Neural crest cell (in vitro differentiated cells): ENCODE measurements around the gene WSCD2. TPM values are rescaled to one million over a fixed set of nuclear protein-coding genes. Genes with fewer than 3 reads are reported as not detected.

Experiments used
- DNase-seq: peaks from one replicate; pipeline ENCODE4 v3.0.0; 2021; ENCODE audit warnings: low read depth, mixed read lengths, low spot score
- H3K27ac Mint-ChIP-seq: one replicate; pipeline ENCODE4 v1.8.0; 2021; ENCODE audit warnings: mild to moderate bottlenecking, mixed read lengths; ENCODE audit not compliant: unreplicated experiment
- H3K27me3 Mint-ChIP-seq: 2 replicates; pipeline ENCODE4 v1.8.0; 2021; ENCODE audit warnings: low read depth, mild to moderate bottlenecking, mixed read lengths
- H3K36me3 Mint-ChIP-seq: 2 replicates; pipeline ENCODE4 v1.8.0; 2021; ENCODE audit warnings: low read depth, mild to moderate bottlenecking, mixed read lengths
- H3K4me1 Mint-ChIP-seq: 2 replicates; pipeline ENCODE4 v1.8.0; 2021; ENCODE audit warnings: mixed read lengths
- H3K4me3 Mint-ChIP-seq: one replicate; pipeline ENCODE4 v1.8.0; 2021; ENCODE audit warnings: mild to moderate bottlenecking, mixed read lengths
- H3K9me3 Mint-ChIP-seq: 2 replicates; pipeline ENCODE4 v1.8.0; 2021; ENCODE audit warnings: mixed read lengths
- total RNA-seq: library from RNA; stranded (reverse); gene quantifications from 2 replicates; pipeline ENCODE4 v1.2.1, GENCODE V29; 2021
- TF ChIP-seq, protein P1 (sequence below): fragments of 200-600 bp; sonication (generic); conservative IDR thresholded peaks from 2 replicates; pipeline ENCODE4 v1.5.0; 2021; ENCODE audit warnings: antibody characterized with exemption, mild to moderate bottlenecking

Gene WSCD2
- total RNA-seq, 1 donor from 2014 or later = 1.4 TPM

DNA sequence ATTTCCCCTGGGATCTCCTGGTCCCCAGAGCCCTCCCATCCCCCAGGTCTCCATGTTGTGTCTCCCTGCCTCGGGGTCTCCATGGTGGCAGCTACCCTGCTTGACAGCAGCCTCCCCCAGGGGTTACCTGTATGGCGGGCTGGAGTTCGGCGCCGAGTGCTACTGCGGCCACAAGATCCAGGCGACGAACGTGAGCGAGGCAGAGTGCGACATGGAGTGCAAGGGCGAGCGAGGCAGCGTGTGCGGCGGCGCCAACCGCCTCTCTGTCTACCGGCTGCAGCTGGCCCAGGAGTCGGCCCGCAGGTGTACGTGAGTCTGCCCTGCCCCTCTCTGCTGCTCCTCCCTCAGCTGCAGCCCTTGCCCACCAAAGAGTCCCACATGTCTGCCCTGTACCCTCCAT, 80.9 kb downstream of the WSCD2 start:
- Mint-ChIP-seq H3K9me3 (no peaks in the 10 kb centered on the region), H3K27me3 (peaks cover 60% of the 10 kb centered on the region)

DNA sequence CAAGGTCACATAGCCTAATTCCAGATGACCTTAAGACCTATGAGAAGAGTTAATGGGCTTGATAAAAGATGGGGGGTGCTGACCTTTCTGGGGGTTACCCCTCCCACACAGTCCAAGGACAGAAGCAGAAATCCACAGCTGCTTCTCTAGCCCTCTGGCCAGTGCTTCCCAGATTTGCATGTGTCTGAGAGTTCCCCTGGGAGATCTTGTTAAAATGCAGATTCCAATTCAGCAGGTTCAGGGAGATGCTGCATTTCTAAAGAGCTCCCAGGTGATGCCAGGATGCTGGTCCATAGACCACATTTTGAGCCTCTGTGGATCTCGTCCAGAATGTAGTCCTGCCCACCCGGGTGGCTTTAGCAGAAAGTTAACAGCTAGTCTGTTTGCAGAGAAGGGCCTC, 82.1 kb downstream of the WSCD2 start:
- Mint-ChIP-seq H3K27ac (no peak overlapping the region), H3K27me3 (peaks cover 69% of the 10 kb centered on the region), H3K4me3 (no peak overlapping the region), H3K36me3 (no peaks in the 10 kb centered on the region), H3K9me3 (no peaks in the 10 kb centered on the region), H3K4me1 (no peaks in the 10 kb centered on the region)
- DNase-seq = no peak
- TF ChIP-seq, protein P1, sequence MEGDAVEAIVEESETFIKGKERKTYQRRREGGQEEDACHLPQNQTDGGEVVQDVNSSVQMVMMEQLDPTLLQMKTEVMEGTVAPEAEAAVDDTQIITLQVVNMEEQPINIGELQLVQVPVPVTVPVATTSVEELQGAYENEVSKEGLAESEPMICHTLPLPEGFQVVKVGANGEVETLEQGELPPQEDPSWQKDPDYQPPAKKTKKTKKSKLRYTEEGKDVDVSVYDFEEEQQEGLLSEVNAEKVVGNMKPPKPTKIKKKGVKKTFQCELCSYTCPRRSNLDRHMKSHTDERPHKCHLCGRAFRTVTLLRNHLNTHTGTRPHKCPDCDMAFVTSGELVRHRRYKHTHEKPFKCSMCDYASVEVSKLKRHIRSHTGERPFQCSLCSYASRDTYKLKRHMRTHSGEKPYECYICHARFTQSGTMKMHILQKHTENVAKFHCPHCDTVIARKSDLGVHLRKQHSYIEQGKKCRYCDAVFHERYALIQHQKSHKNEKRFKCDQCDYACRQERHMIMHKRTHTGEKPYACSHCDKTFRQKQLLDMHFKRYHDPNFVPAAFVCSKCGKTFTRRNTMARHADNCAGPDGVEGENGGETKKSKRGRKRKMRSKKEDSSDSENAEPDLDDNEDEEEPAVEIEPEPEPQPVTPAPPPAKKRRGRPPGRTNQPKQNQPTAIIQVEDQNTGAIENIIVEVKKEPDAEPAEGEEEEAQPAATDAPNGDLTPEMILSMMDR = no peak

More for the DNA sequence above, 80.9 kb downstream of the WSCD2 start:
- Mint-ChIP-seq H3K36me3 (no peaks in the 10 kb centered on the region), H3K4me3 (no peak overlapping the region), H3K27ac (no peak overlapping the region), H3K4me1 (no peaks in the 10 kb centered on the region)
- no peak for DNase-seq
- TF ChIP-seq, protein P1 = no peak

DNA sequence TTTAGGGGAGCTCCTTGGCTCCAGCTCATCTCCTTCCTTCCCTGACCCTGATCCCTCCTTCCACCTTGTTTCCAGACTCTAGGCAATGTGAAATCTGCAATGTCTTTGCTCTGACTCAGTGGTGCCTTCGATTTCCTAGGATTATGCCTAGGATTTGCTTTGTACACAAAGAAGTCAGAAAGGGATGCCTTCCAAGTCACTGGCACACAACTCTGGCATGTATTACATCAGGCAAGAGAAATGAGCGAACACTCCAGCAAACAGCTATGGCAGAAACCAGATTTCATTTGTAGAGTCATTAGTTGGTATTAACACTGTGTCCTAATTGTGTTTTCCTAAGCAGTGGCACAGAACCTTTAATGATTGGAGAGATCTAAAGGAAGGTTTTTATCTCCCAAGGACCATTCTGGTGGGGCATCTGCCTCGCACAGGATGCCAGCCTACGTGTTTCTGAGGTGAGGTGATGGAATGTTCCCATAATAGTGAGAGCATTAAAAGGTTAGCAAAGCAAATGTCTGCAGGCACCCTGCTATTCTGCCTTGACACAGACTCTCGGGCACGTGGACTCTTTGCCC, 84.9 kb downstream of the WSCD2 start:
- Mint-ChIP-seq H3K27me3 (peaks cover 69% of the 10 kb centered on the region), H3K4me1 (no peaks in the 10 kb centered on the region), H3K9me3 (no peaks in the 10 kb centered on the region), H3K27ac (no peak overlapping the region), H3K4me3 (no peak overlapping the region), H3K36me3 (no peaks in the 10 kb centered on the region)
- no peak for DNase-seq
- TF ChIP-seq, protein P1 = no peak

DNA sequence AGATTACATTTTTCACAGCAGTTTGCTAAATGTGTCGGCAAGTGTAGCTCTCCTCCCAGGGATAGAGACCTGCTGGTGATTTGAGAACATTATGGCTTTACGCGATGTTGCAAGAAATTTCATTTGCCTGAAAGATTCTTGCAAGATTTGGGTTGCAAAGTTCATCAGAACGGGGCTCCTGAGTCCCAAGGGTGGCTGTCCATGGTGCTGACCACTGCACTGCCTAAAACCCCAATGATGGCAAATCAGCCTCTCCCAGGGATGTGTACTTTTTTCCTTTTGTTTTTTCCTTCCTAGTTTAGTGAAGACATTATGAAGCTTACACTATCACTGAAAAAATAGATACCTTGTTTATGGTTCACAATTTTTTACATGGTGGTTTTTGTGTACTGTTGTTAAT, 85.4 kb downstream of the WSCD2 start:
- Mint-ChIP-seq H3K4me3 (no peak overlapping the region), H3K36me3 (no peaks in the 10 kb centered on the region), H3K4me1 (no peaks in the 10 kb centered on the region), H3K27me3 (peaks cover 68% of the 10 kb centered on the region), H3K27ac (no peak overlapping the region), H3K9me3 (no peaks in the 10 kb centered on the region)
- TF ChIP-seq, protein P1 = no peak
- peak; percentile 62 for DNase-seq

DNA sequence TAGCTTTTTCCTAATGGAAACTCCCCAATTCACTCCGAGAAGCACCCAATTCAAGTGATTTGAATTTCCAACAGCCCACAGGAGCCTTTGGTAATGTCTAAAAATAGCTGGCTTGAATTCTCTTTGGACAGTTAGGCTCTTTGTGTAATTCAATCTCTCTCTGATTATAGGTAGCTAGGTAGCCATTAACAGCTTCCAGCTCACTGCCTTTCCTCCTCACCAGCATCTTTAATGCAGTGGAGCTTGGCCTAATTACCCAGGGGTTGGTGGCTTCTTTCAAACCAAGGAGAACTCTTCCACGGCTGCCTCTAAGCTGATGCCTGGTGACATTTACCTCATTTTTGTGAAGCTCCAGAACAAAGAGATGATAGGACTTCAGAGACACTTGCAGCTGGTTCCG, 86.4 kb downstream of the WSCD2 start:
- H3K27me3 Mint-ChIP-seq = peaks cover 68% of the 10 kb centered on the region
- TF ChIP-seq, protein P1 = no peak
- no peak overlapping the region for H3K27ac Mint-ChIP-seq
- H3K9me3 Mint-ChIP-seq = no peaks in the 10 kb centered on the region
- H3K4me1 Mint-ChIP-seq = no peaks in the 10 kb centered on the region
- no peak overlapping the region for H3K4me3 Mint-ChIP-seq
- no peak for DNase-seq
- H3K36me3 Mint-ChIP-seq = no peaks in the 10 kb centered on the region
